ENCODE data around the gene KCNS1. TPM values are rescaled to one million over a fixed set of nuclear protein-coding genes. Genes with fewer than 3 reads are reported as not detected.

Gene KCNS1
- total RNA-seq, 1 experiment from 2014 or later = not detected

DNA sequence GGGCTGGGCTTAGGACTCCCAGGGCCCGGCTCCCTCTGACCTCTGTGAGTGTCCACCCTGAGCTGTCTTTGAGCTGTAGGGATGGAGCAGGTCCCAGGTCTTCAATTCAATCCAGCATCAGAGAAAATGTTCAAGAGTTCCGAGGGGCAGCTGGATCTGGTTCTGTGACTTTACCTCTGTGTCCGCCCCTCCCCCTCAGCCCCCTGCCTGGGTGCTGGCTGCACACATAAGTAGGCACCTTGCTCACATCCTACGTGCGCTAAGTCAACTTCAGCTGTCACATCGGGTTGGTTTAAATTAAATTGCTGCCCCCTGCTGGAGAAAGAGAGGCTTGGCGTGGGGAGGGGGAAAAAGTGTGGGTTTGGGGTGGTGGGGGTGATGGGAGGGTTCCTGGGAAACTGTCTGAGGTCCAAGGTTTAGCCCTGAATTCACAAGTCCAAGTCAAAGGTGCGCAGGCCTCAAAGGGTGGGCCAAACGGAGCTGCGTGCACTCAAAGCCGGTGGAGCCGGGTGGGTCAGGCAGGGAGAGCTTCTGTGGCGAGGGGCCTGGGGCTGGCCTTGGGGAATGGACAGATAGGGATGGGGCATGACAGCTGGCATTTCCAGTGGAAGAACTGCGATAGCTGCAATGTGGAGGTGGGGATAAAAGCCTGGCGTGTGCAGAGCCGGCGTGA, 11.0 kb upstream of the KCNS1 start:
- in situ Hi-C loops (cut with HindIII; ENCODE audit: low pct_unique_long_range_greater_than_20kb, low sequenced_read_pairs) = no loop called here
- Histone ChIP-seq H3K27me3 (ENCODE audit: control insufficient read depth, insufficient read depth, low read length) (no peaks in the 10 kb centered on the region; the same call in 1 of the 2 replicates), H3K4me3 (ENCODE audit: low read depth in 2 of 2, low read length in 2 of 2) (no peak overlapping the region), H3K36me3 (ENCODE audit: control insufficient read depth, insufficient read depth, low read length) (no peaks in the 10 kb centered on the region), H3K9me3 (ENCODE audit: control insufficient read depth, insufficient read depth, low read depth, low read length) (no peaks in the 10 kb centered on the region), H3K4me1 (ENCODE audit: control insufficient read depth, insufficient read depth, low read length) (no peaks in the 10 kb centered on the region), H3K27ac (ENCODE audit: low read length) (no peak overlapping the region)
- ChIA-PET CTCF (interaction anchor here (1.5 to 1.7 kb wide), 2 partner anchors 12 to 68 kb away, joined by 6 read pairs; no protein-coding TSS in a partner anchor), POLR2A (no interaction called here)
- ATAC-seq (no peak), DNase-seq (ENCODE audit: low read depth, low spot score) (no peak)
- intact Hi-C loops (cut with micrococcal nuclease; ENCODE audit: unreplicated experiment) = no loop called here
- no TSS peak for BruUV-seq (replicated peaks)
- TF ChIP-seq, protein P1, sequence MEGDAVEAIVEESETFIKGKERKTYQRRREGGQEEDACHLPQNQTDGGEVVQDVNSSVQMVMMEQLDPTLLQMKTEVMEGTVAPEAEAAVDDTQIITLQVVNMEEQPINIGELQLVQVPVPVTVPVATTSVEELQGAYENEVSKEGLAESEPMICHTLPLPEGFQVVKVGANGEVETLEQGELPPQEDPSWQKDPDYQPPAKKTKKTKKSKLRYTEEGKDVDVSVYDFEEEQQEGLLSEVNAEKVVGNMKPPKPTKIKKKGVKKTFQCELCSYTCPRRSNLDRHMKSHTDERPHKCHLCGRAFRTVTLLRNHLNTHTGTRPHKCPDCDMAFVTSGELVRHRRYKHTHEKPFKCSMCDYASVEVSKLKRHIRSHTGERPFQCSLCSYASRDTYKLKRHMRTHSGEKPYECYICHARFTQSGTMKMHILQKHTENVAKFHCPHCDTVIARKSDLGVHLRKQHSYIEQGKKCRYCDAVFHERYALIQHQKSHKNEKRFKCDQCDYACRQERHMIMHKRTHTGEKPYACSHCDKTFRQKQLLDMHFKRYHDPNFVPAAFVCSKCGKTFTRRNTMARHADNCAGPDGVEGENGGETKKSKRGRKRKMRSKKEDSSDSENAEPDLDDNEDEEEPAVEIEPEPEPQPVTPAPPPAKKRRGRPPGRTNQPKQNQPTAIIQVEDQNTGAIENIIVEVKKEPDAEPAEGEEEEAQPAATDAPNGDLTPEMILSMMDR (IDR thresholded peaks at IDR 0.05) = peak; percentile 86
- no peak for TF ChIP-seq POLR2AphosphoS5 (IDR thresholded peaks at IDR 0.05; ENCODE audit: low read depth, low read length)

DNA sequence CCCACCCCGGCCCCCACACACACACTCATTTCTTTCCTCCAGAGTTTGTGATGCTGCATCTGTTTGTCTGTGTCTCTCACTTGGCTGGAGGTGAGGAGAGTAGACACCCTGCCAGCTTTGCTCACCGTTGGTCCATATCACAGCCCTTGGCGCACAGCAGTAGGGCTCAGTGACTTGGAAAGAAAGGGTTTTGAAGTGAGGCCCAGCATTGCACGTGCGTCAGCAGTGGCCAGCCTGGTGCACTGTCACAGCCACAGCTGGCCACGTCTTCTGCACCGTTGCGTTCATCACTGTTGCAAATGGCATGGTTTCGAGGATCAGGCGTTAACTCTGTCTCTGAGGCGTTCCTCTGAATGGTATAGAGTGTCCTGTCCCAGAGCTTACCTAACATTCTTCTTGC, 10.4 kb upstream of the KCNS1 start:
- intact Hi-C loops (cut with micrococcal nuclease; ENCODE audit: unreplicated experiment) = no loop called here
- in situ Hi-C loops (cut with HindIII; ENCODE audit: low pct_unique_long_range_greater_than_20kb, low sequenced_read_pairs) = no loop called here
- POLR2A ChIA-PET = no interaction called here
- H3K27ac ChIP-seq (ENCODE audit: low read length) = no peak overlapping the region
- ATAC-seq = no peak
- H3K9me3 ChIP-seq (ENCODE audit: control insufficient read depth, insufficient read depth, low read depth, low read length) = no peaks in the 10 kb centered on the region
- H3K4me1 ChIP-seq (ENCODE audit: control insufficient read depth, insufficient read depth, low read length) = no peaks in the 10 kb centered on the region
- no peaks in the 10 kb centered on the region for H3K36me3 ChIP-seq (ENCODE audit: control insufficient read depth, insufficient read depth, low read length)
- no peak for DNase-seq (ENCODE audit: low read depth, low spot score)
- H3K4me3 ChIP-seq (ENCODE audit: low read depth in 2 of 2, low read length in 2 of 2) = no peak overlapping the region
- peaks cover 2% of the 10 kb centered on the region for H3K27me3 ChIP-seq (ENCODE audit: control insufficient read depth, insufficient read depth, low read length)
- TF ChIP-seq TCF7L2 (IDR thresholded peaks at IDR 0.05; ENCODE audit: low read depth, low read length) = no peak
- CTCF ChIA-PET = interaction anchor here (0.6 to 1.7 kb wide), 2 partner anchors 68 to 96 kb away, joined by 3 to 6 read pairs; partner anchors contain the start of gene SEMG1
- BruUV-seq (replicated peaks) = no TSS peak

DNA sequence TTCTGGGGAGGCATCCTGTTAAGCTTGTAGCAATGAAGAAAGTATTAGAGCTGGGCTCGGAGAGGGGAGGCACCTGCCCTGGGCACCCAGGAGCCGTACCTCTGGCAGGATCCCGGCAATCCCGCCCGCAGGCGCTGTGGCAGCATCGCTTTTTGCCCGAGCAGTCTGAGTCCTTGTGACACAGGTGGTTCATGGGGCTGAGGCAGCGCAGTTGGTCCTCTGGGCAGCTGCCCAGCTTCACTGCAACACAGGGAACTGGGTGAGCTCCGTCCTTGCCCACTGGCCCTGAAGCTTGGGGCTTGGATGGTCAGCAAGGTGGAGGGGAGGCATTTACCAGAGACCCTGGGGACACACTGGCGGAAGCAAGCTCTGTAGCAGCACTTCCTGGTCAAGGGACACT, 9.4 kb upstream of the KCNS1 start:
- no peaks in the 10 kb centered on the region for H3K4me1 ChIP-seq (ENCODE audit: control insufficient read depth, insufficient read depth, low read length)
- no peak for ATAC-seq
- TF ChIP-seq SIN3A (IDR thresholded peaks at IDR 0.05; ENCODE audit: borderline replicate concordance, insufficient read depth, low read depth, low read length) (no peak), REST (IDR thresholded peaks at IDR 0.05; ENCODE audit: insufficient read depth in 1 of 2, low read depth in 2 of 2, low read length in 1 of 2) (no peak), TCF7L2 (IDR thresholded peaks at IDR 0.05; ENCODE audit: low read depth, low read length) (no peak), POLR2AphosphoS5 (IDR thresholded peaks at IDR 0.05; ENCODE audit: low read depth, low read length) (no peak)
- TF ChIP-seq, protein P1 (IDR thresholded peaks at IDR 0.05) = no peak
- no peak overlapping the region for H3K4me3 ChIP-seq (ENCODE audit: low read depth in 2 of 2, low read length in 2 of 2)
- no peaks in the 10 kb centered on the region for H3K9me3 ChIP-seq (ENCODE audit: control insufficient read depth, insufficient read depth, low read depth, low read length)
- H3K27ac ChIP-seq (ENCODE audit: low read length) = no peak overlapping the region
- peaks cover 4% of the 10 kb centered on the region for H3K27me3 ChIP-seq (ENCODE audit: control insufficient read depth, insufficient read depth, low read length)
- CTCF ChIA-PET = interaction anchor here (0.6 kb wide), 1 partner anchor 209 kb away, joined by 5 read pairs; no protein-coding TSS in a partner anchor
- intact Hi-C loops (cut with micrococcal nuclease; ENCODE audit: unreplicated experiment) (no loop called here), in situ Hi-C loops (cut with HindIII; ENCODE audit: low pct_unique_long_range_greater_than_20kb, low sequenced_read_pairs) (no loop called here)
- BruUV-seq (replicated peaks) = no TSS peak
- H3K36me3 ChIP-seq (ENCODE audit: control insufficient read depth, insufficient read depth, low read length) = no peaks in the 10 kb centered on the region
- DNase-seq (ENCODE audit: low read depth, low spot score) = no peak
- POLR2A ChIA-PET = no interaction called here

All from Panc1 (cell line).